ENCODE data around the gene ERAP2. TPM values are rescaled to one million over a fixed set of nuclear protein-coding genes. Genes with fewer than 3 reads are reported as not detected.

Gene ERAP2
- total RNA-seq, 1 donor from 2014 or later = 1.5 TPM

DNA sequence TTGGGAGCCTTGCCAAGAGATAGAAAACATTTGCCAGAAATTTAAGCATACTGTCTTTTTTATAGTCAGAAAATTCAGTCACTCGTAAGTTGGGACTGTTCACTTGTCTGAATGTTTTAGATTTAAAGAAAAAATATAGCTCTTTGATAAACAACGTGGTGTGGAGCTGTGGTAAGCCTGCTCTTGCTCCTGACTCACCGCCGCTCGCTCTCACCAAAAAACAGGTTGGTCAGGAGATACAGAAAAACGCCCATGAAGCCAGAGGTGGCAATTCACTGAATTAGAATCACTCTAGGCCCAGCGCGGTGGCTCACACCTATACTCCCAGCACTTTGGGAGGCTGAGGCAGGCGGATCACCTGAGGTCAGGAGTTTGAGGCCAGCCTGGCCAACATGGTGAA lies 65.8 kb downstream of the ERAP2 start:
- H3K36me3 Mint-ChIP-seq = peaks cover 38% of the 10 kb centered on the region
- H3K4me3 Mint-ChIP-seq = no peak overlapping the region
- TF ChIP-seq, protein P1, sequence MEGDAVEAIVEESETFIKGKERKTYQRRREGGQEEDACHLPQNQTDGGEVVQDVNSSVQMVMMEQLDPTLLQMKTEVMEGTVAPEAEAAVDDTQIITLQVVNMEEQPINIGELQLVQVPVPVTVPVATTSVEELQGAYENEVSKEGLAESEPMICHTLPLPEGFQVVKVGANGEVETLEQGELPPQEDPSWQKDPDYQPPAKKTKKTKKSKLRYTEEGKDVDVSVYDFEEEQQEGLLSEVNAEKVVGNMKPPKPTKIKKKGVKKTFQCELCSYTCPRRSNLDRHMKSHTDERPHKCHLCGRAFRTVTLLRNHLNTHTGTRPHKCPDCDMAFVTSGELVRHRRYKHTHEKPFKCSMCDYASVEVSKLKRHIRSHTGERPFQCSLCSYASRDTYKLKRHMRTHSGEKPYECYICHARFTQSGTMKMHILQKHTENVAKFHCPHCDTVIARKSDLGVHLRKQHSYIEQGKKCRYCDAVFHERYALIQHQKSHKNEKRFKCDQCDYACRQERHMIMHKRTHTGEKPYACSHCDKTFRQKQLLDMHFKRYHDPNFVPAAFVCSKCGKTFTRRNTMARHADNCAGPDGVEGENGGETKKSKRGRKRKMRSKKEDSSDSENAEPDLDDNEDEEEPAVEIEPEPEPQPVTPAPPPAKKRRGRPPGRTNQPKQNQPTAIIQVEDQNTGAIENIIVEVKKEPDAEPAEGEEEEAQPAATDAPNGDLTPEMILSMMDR (conservative IDR thresholded peaks at IDR 0.05) = no peak
- peaks cover 5% of the 10 kb centered on the region for H3K9me3 Mint-ChIP-seq
- no peaks in the 10 kb centered on the region for H3K27me3 Mint-ChIP-seq
- DNase-seq (ENCODE audit: extremely low spot score, unreplicated experiment) = no peak
- no peak overlapping the region for H3K27ac Mint-ChIP-seq
- peaks cover 38% of the 10 kb centered on the region for H3K4me1 Mint-ChIP-seq (ENCODE audit: unreplicated experiment)

DNA sequence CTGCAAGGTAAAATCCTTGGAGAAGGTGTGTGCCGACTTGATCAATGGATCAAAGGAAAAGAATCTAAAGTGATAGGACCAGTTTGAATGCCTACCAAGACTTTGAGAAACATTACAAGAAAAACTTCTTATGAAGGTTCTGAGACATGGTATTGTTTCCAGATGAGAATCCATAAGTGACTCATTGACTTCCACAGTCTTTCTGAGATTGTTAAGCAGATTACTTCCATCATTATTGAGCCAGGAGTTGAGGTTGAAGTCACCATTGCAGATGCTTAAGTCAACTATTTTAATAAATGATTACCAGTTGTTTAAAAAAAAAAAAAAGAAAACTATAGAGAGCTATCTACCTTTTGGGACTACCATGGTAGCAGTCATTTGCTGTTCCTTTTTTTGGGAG lies 66.6 kb downstream of the ERAP2 start:
- no peak overlapping the region for H3K4me3 Mint-ChIP-seq
- no peak for DNase-seq (ENCODE audit: extremely low spot score, unreplicated experiment)
- H3K27me3 Mint-ChIP-seq = no peaks in the 10 kb centered on the region
- TF ChIP-seq, protein P1 (conservative IDR thresholded peaks at IDR 0.05) = no peak
- H3K27ac Mint-ChIP-seq = no peak overlapping the region
- H3K9me3 Mint-ChIP-seq = peaks cover 5% of the 10 kb centered on the region
- H3K36me3 Mint-ChIP-seq = peaks cover 38% of the 10 kb centered on the region
- peaks cover 32% of the 10 kb centered on the region for H3K4me1 Mint-ChIP-seq (ENCODE audit: unreplicated experiment)

DNA sequence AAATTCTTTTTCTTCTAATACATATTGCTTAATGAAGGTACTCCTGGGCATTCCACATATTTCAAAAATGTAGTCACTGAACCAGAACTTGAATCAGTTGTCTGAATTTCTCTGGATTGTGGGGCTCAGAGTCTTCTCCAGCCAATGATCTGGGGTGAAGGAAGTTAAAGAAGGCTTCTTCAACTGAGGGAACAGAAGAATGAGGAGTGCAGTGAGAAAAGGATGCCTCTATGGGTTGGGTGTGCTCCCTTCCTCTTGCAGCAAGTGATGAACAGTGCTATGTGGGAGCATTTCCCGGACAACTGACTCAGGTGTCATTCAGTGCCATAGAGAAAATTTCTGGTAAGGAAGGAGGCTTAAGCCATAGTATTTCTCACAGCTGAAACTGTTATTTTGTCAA lies 67.5 kb downstream of the ERAP2 start:
- TF ChIP-seq, protein P1 (conservative IDR thresholded peaks at IDR 0.05) = no peak
- Mint-ChIP-seq H3K27me3 (no peaks in the 10 kb centered on the region), H3K9me3 (peaks cover 5% of the 10 kb centered on the region), H3K4me3 (no peak overlapping the region), H3K36me3 (peaks cover 32% of the 10 kb centered on the region), H3K4me1 (ENCODE audit: unreplicated experiment) (peaks cover 23% of the 10 kb centered on the region), H3K27ac (no peak overlapping the region)
- no peak for DNase-seq (ENCODE audit: extremely low spot score, unreplicated experiment)

DNA sequence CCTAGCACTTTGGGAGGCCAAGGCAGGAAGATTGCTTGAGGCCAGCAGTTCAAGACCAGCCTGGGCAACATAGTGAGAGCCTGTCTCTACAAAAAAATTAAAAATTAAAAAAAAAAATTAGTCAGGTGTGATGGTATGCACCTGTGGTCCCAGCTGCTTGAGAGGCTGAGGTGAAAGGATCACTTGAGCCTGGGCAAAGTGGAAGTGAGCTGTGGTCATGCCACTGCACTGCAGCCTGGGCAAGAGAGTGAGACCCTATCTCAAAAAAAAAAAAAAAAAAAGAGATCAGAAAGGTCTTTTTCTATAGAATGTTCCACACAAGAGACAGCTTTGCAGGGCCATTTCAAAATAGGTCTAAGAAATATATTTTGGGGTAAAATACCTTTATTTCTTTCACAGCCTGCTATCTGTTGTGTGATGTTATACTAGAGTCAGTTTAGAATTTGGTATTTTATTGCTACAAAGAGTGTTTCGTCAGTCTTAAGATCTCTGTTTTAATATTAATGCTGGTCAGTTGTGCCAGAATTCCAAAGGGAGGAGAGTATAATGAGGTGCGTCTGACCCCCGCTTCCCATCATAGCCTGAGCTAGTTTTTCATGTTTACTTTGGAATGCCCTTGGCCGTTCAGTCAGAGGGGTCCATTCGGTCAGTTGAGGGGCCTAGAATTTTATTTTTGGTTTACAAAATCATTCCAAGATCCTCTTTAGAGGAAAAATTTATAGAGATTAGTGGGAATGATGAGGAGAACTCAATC lies 69.0 kb downstream of the ERAP2 start:
- H3K27ac Mint-ChIP-seq = no peak overlapping the region
- H3K4me3 Mint-ChIP-seq = no peak overlapping the region
- peaks cover 22% of the 10 kb centered on the region for H3K4me1 Mint-ChIP-seq (ENCODE audit: unreplicated experiment)
- peaks cover 42% of the 10 kb centered on the region for H3K36me3 Mint-ChIP-seq
- DNase-seq (ENCODE audit: extremely low spot score, unreplicated experiment) = no peak
- no peaks in the 10 kb centered on the region for H3K27me3 Mint-ChIP-seq
- TF ChIP-seq, protein P1 (conservative IDR thresholded peaks at IDR 0.05) = no peak
- peaks cover 12% of the 10 kb centered on the region for H3K9me3 Mint-ChIP-seq

DNA sequence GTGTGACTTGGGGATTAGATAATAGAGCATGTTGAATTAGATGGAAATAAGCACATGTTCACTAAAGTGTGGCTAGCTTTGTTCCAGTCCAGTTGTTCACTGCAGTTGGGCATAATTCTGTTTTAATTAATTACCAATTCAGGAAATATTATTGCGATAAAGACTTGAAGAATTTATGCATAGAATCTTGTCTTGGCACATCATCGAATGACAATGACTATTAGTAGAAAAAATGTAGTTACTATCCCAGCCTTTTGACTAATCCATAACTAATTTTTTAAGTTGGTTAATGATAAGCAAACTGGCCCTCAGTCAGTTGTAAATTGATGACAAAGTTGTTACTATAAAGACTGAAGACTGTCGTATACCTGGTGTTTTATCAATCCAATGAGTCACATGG lies 70.1 kb downstream of the ERAP2 start:
- H3K9me3 Mint-ChIP-seq = peaks cover 12% of the 10 kb centered on the region
- H3K27ac Mint-ChIP-seq = no peak overlapping the region
- H3K4me1 Mint-ChIP-seq (ENCODE audit: unreplicated experiment) = peaks cover 22% of the 10 kb centered on the region
- TF ChIP-seq, protein P1 (conservative IDR thresholded peaks at IDR 0.05) = no peak
- H3K27me3 Mint-ChIP-seq = no peaks in the 10 kb centered on the region
- H3K4me3 Mint-ChIP-seq = no peak overlapping the region
- DNase-seq (ENCODE audit: extremely low spot score, unreplicated experiment) = no peak
- H3K36me3 Mint-ChIP-seq = peaks cover 35% of the 10 kb centered on the region
